Testis (tissue), 2 donors: Measurements from ENCODE around the gene ANGPTL4.

Experiments used
- POLR2A ChIP-seq: fragments of 450-650 bp; IDR thresholded peaks from one replicate; pipeline ENCODE4 v1.6.1; 2017; ENCODE audit warnings: antibody characterized with exemption, mild to moderate bottlenecking, moderate library complexity
- TF ChIP-seq, protein P1 (sequence below), 3 experiments: fragments of 450-650 bp in 2 of 3; fragments of 200-600 bp in 1 of 3; sonication (generic) in 1 of 3; IDR thresholded peaks; one replicate each; pipeline ENCODE4 v1.5.1; 2016 to 2019; ENCODE audit warnings: antibody characterized with exemption in 3 of 3, mild to moderate bottlenecking in 2 of 3, moderate library complexity in 1 of 3

DNA sequence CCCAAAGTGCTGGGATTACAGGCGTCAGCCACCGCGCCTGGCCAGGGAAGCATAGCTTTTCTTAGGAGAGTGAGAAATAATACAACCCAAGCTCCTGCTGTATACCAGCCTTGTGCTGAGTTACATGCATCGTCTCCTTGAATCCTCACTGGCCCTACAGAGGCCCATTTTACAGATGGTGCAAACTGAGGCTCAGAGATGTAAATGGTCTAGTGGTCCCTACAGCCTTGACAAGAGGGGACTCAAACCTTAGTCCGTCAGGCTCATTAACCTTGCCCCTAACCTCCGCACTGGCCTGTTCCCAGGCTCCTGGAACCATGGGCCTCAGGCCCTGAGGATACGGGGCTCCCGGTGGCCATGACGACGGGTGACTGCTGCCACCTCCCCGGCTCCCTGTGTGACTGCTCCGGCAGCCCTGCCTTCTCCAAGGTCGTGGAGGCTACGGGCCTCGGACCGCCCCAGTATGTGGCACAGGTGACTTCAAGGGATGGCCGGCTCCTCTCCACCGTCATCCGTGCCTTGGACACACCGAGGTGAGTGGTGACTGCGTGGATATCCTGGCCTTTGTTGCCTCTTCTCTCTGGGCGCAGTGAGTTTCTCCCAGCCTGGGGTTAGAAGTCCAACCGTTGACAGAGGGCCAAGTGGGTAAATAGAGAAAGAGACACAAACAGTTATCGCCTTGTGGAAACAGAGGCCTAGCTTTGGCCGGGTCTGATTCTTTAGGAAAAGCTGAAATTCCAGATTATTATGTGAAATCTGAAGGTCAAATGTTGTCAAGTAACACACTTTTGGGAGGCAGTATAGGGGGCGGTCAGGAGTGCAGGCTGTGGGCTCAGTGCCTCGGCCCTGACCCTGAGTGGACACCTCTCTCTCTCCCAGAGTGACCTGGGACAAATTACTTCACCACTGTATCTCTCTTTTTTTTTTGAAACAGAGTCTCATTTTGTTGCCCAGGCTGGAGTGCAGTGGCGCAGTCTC, 57.8 kb downstream of the ANGPTL4 start:
- TF ChIP-seq, protein P1, sequence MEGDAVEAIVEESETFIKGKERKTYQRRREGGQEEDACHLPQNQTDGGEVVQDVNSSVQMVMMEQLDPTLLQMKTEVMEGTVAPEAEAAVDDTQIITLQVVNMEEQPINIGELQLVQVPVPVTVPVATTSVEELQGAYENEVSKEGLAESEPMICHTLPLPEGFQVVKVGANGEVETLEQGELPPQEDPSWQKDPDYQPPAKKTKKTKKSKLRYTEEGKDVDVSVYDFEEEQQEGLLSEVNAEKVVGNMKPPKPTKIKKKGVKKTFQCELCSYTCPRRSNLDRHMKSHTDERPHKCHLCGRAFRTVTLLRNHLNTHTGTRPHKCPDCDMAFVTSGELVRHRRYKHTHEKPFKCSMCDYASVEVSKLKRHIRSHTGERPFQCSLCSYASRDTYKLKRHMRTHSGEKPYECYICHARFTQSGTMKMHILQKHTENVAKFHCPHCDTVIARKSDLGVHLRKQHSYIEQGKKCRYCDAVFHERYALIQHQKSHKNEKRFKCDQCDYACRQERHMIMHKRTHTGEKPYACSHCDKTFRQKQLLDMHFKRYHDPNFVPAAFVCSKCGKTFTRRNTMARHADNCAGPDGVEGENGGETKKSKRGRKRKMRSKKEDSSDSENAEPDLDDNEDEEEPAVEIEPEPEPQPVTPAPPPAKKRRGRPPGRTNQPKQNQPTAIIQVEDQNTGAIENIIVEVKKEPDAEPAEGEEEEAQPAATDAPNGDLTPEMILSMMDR (IDR thresholded peaks at IDR 0.05): no peak
- TF ChIP-seq POLR2A: no peak
